ENCODE data around the gene CRACR2A.

The CRACR2A gene

DNA sequence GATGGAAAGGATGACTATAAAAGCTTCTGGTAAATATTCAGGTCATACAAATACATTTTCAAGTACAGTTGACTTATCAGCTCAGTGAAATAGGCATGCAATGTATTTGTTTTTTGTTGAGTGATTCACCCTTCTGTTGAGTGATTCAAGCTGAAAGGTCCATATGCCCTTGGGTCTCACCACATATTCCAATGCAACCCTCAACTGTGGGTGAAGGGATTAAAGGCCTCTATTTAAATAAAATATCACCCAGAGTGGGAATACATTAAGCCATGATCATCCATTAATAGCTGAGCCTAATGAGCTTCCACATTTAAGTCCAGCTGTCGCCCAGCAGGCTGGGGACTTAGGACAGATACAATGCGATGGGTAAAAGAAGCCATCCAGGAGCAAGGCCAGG is 120.2 kb downstream of the CRACR2A start:
- no peaks in the 10 kb centered on the region for H3K9me3 Mint-ChIP-seq
- no peaks in the 10 kb centered on the region for H3K27me3 Mint-ChIP-seq
- H3K4me1 Mint-ChIP-seq, result no peaks in the 10 kb centered on the region
- H3K36me3 Mint-ChIP-seq, result peaks cover 14% of the 10 kb centered on the region
- no peak overlapping the region for H3K27ac Mint-ChIP-seq
- no peak overlapping the region for H3K4me3 Mint-ChIP-seq

DNA sequence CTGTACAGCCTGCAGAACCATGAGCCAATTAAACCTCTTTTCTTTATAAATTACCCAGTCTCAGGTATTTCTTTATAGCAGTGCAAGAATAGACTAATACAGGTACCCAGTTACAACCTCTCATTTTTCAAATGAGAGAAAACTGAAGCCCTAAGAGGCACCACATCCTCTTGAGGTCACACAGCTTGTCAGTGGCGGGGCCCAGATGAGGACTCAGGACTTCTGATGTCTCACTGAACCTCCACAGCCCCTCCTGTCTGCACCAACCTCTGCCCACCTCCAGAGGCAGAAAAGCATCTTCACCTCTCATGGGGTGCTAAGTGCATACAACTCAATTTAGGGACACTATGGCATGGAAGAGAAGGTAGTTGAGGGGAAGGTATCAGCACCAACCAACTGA is 120.7 kb downstream of the CRACR2A start:
- H3K27ac Mint-ChIP-seq, result no peak overlapping the region
- H3K4me1 Mint-ChIP-seq, result no peaks in the 10 kb centered on the region
- H3K36me3 Mint-ChIP-seq, result peaks cover 11% of the 10 kb centered on the region
- H3K9me3 Mint-ChIP-seq, result no peaks in the 10 kb centered on the region
- no peak overlapping the region for H3K4me3 Mint-ChIP-seq
- no peaks in the 10 kb centered on the region for H3K27me3 Mint-ChIP-seq

- Mint-ChIP-seq H3K27ac (no peak overlapping the region), H3K9me3 (no peaks in the 10 kb centered on the region), H3K4me3 (no peak overlapping the region), H3K27me3 (no peaks in the 10 kb centered on the region), H3K36me3 (peaks cover 11% of the 10 kb centered on the region), H3K4me1 (no peaks in the 10 kb centered on the region)
Measured at GRCh38 chr12:3631759-3632158, 121.2 kb downstream of the CRACR2A start.

DNA sequence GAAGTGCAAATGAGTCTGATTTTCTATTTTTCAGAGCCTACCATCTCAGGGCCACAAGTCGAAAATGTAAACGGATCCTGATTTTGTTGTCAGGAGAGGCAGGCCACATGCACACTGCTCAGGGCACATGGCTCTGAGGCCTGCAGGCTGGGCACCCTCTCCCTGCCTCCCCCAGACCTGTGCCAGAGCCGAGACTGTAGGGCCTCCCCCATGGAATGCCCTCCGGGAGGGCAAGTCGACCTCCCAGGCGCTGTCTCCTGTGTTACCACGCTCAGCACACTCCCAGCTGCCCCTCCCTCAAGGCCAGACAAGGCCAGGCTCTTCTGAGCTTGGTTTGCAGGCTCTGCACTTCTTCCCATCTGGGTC is 121.7 kb downstream of the CRACR2A start:
- peaks cover 12% of the 10 kb centered on the region for H3K36me3 Mint-ChIP-seq
- H3K4me1 Mint-ChIP-seq, result no peaks in the 10 kb centered on the region
- H3K27me3 Mint-ChIP-seq, result no peaks in the 10 kb centered on the region
- H3K4me3 Mint-ChIP-seq, result no peak overlapping the region
- H3K27ac Mint-ChIP-seq, result no peak overlapping the region
- H3K9me3 Mint-ChIP-seq, result no peaks in the 10 kb centered on the region

DNA sequence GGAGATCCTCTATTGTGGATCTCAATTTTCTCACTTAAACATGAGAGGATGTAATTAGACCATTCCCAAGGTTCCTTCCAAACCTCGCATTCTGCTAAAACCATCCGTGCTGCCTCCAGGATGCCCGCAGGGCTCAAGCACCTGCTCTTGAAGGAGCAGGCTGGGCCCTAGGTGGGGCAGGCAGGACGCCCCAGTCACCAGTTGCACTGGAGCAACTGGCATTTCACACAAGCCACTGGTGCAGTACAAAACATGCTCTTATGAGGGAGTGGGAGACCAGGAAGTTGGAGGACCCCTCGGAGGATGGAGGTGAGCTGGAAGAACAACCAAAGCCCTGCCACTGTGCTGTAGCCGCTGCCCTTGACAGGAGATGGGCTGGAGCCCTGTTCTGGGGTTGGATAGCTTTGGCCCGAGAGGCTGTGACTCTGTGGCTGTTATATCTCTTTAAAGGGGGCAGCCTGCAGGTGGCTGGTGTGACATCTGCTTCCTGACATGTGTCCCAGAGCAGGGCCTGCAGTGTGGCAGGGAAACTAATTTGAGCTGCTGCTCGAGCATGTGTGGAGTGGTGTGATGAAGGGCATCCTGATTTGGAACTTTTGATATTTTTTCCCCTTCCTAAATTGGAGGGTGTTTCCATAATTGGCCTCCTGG is 122.2 kb downstream of the CRACR2A start:
- Mint-ChIP-seq H3K36me3 (peaks cover 12% of the 10 kb centered on the region), H3K27ac (no peak overlapping the region), H3K4me1 (no peaks in the 10 kb centered on the region), H3K9me3 (no peaks in the 10 kb centered on the region), H3K27me3 (no peaks in the 10 kb centered on the region), H3K4me3 (no peak overlapping the region)

GRCh38 chr12:3630111-3630510 is 122.8 kb downstream of the CRACR2A start:
- H3K4me1 Mint-ChIP-seq, result no peaks in the 10 kb centered on the region
- no peaks in the 10 kb centered on the region for H3K9me3 Mint-ChIP-seq
- H3K27ac Mint-ChIP-seq, result no peak overlapping the region
- H3K4me3 Mint-ChIP-seq, result no peak overlapping the region
- peaks cover 14% of the 10 kb centered on the region for H3K36me3 Mint-ChIP-seq
- H3K27me3 Mint-ChIP-seq, result no peaks in the 10 kb centered on the region

GRCh38 chr12:3629057-3629830 is 123.7 kb downstream of the CRACR2A start:
- H3K36me3 Mint-ChIP-seq, result peaks cover 14% of the 10 kb centered on the region
- H3K9me3 Mint-ChIP-seq, result no peaks in the 10 kb centered on the region
- H3K27me3 Mint-ChIP-seq, result no peaks in the 10 kb centered on the region
- H3K4me1 Mint-ChIP-seq, result no peaks in the 10 kb centered on the region
- no peak overlapping the region for H3K4me3 Mint-ChIP-seq
- no peak overlapping the region for H3K27ac Mint-ChIP-seq

- no peaks in the 10 kb centered on the region for H3K9me3 Mint-ChIP-seq
- peaks cover 14% of the 10 kb centered on the region for H3K36me3 Mint-ChIP-seq
- H3K4me3 Mint-ChIP-seq, result no peak overlapping the region
- H3K4me1 Mint-ChIP-seq, result no peaks in the 10 kb centered on the region
- H3K27ac Mint-ChIP-seq, result no peak overlapping the region
- H3K27me3 Mint-ChIP-seq, result no peaks in the 10 kb centered on the region
Measured at GRCh38 chr12:3628629-3629028, 124.3 kb downstream of the CRACR2A start.

DNA sequence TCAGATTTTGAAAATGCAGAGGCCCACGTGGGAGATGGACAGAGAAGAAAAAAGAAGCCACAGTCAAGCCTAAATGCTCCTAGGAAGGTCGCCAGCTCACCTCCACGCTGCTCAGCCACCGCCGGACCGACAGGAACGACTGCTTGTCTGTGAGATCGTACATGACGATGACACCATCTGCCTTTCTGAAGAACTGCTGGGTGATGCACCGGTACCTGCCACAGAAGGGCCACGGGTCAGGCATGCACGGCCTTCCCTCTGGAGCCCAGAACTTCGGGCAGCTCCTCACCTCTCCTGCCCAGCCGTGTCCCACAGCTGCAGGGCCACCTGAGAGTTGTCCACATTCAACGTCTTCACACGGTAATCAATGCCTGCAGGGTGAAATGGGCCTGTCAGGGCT is 125.6 kb downstream of the CRACR2A start:
- H3K9me3 Mint-ChIP-seq, result no peaks in the 10 kb centered on the region
- no peak overlapping the region for H3K4me3 Mint-ChIP-seq
- H3K36me3 Mint-ChIP-seq, result peaks cover 10% of the 10 kb centered on the region
- no peaks in the 10 kb centered on the region for H3K4me1 Mint-ChIP-seq
- H3K27ac Mint-ChIP-seq, result peak overlapping the region; percentile 72
- no peaks in the 10 kb centered on the region for H3K27me3 Mint-ChIP-seq

DNA sequence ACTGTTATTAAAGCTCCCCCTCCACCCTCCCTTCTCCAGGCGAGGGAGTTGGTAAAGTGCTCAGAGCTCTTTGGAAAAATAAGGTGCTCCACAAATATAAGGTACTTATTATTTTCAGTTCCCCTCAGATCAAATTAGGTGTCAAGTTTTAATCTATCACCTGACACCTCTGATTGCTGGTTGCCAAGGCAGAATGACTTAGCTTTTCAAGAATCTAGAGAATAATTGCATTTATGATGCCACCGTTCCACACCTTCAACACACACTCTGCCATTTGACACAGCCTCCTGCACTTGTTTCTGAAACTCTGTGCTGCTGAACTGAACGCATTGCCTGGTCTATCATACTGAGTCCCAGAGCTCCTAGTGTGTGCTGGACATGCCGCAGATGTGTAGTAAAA is 128.6 kb downstream of the CRACR2A start:
- no peaks in the 10 kb centered on the region for H3K27me3 Mint-ChIP-seq
- no peak overlapping the region for H3K4me3 Mint-ChIP-seq
- peaks cover 18% of the 10 kb centered on the region for H3K36me3 Mint-ChIP-seq
- H3K27ac Mint-ChIP-seq, result no peak overlapping the region
- no peaks in the 10 kb centered on the region for H3K9me3 Mint-ChIP-seq
- no peaks in the 10 kb centered on the region for H3K4me1 Mint-ChIP-seq

DNA sequence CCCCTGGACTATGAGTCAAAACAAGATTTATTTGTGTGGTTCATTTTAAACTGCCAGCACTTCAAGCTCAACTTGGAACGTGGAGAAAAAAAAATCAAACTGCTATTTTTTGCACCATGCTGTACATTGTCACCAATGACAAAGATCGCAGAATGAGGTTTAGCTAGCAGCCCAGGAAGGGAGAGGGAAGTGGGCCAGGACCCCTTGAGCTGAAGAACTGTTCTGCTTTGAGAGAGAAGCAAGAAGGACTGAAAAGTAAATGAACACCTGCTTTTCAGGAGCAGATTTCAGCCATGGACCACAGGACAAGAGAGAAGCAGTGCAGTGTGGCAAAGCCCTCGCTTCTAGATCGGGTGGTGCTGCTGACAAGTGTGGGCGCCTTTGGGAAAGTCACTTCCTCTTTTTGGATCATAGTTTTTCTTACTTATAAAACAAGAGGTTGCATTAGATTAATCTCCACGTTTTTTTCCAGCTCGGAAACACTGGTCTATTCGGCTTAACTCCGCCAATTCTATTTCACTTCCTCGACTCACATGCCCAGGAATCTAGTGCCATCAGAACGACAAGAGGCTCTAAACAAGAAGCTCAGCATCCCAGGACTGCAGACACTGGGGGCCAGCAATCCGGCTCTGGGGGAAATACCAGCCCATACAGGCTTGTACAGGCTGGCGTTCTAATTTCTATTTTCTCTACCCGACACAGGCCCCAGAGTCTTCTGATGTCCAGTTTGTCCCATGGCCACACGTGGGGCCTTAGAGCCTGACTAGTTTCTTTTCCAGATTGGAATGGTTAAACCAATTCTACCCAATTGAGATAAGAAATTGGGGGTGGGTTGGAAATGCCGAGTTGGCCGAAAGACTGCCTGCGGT is 129.9 kb downstream of the CRACR2A start:
- H3K27ac Mint-ChIP-seq, result no peak overlapping the region
- H3K4me1 Mint-ChIP-seq, result no peaks in the 10 kb centered on the region
- no peaks in the 10 kb centered on the region for H3K27me3 Mint-ChIP-seq
- no peaks in the 10 kb centered on the region for H3K9me3 Mint-ChIP-seq
- H3K36me3 Mint-ChIP-seq, result peaks cover 20% of the 10 kb centered on the region
- no peak overlapping the region for H3K4me3 Mint-ChIP-seq

DNA sequence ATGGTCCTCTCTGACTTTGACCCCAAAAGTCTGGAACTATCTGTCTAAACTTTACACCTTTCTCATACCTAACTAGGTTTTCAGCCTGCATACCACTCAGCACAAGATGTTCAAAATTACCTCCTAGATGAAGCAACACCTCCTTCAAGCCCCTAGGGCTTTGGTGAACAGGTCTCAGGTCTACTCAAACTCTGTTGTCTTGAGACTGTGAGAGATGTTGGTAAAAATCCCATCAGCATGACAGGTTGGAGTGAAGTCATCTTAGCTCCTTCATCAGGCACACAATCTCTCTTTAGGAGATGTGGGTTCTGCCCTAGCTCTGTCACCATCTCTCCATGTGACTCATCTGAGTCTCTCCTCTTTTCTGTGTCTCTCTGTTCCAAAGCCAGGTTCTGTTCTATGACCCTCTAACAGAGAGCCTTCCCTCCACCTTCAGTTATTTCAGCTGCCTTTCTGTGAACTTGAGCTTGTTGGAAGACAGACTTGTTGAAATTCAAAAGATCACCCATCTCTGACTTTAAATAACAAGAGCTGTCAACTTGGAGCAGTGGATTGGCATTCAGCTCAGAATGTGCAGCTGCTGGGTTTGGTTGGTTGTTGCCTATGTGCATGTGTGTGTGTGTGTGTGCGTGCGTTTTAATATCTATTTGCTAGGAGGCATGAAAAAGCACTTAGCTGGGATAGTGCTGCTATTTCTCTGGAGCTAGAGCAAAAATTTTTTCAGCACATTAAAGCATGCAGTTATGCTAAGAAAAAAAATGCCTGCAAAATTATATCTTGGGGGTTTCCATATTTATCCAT is 130.7 kb downstream of the CRACR2A start:
- H3K27me3 Mint-ChIP-seq, result no peaks in the 10 kb centered on the region
- no peak overlapping the region for H3K27ac Mint-ChIP-seq
- H3K36me3 Mint-ChIP-seq, result peaks cover 21% of the 10 kb centered on the region
- H3K9me3 Mint-ChIP-seq, result no peaks in the 10 kb centered on the region
- peaks cover 1% of the 10 kb centered on the region for H3K4me1 Mint-ChIP-seq
- H3K4me3 Mint-ChIP-seq, result no peak overlapping the region

- Mint-ChIP-seq H3K27ac (no peak overlapping the region), H3K9me3 (no peaks in the 10 kb centered on the region), H3K27me3 (no peaks in the 10 kb centered on the region), H3K4me1 (peaks cover 4% of the 10 kb centered on the region), H3K4me3 (no peak overlapping the region), H3K36me3 (peaks cover 25% of the 10 kb centered on the region)
Measured at GRCh38 chr12:3620856-3621255, 132.1 kb downstream of the CRACR2A start.

- Mint-ChIP-seq H3K27ac (no peak overlapping the region), H3K27me3 (no peaks in the 10 kb centered on the region), H3K9me3 (no peaks in the 10 kb centered on the region), H3K4me3 (no peak overlapping the region), H3K4me1 (peaks cover 4% of the 10 kb centered on the region), H3K36me3 (peaks cover 44% of the 10 kb centered on the region)
Measured at GRCh38 chr12:3617565-3617964, 135.3 kb downstream of the CRACR2A start.

DNA sequence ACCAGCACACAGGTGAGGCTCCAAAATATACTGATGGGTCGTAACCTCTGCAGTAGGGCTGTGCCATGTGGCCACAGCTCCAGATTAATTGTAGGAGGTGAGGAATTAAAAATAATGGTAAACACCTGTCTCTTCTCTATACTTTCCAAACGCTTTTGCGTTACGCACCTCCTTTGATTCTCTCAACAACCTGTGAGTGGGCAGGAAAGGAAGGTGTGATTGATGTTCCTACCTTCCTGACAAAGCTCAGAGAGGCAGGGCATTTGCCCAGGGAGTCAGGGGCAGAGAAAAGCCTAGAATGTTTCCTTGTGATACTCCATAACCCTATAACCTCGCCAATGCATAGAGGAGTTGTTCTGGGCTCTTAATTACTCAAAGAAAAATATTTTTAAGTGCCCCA is 137.0 kb downstream of the CRACR2A start:
- no peaks in the 10 kb centered on the region for H3K9me3 Mint-ChIP-seq
- no peaks in the 10 kb centered on the region for H3K27me3 Mint-ChIP-seq
- peaks cover 4% of the 10 kb centered on the region for H3K4me1 Mint-ChIP-seq
- H3K27ac Mint-ChIP-seq, result no peak overlapping the region
- peaks cover 48% of the 10 kb centered on the region for H3K36me3 Mint-ChIP-seq
- no peak overlapping the region for H3K4me3 Mint-ChIP-seq
